SKM-1 treated with dmso at 0.1 percent for 144 hours (cell line): ENCODE measurements around the gene CHCHD6.

Source experiments
- DNase-seq: peaks from one replicate; lab custom pipeline; 2025; ENCODE audit not compliant: unreplicated experiment; lab: John Stamatoyannopoulos, UW

Gene CHCHD6

DNA sequence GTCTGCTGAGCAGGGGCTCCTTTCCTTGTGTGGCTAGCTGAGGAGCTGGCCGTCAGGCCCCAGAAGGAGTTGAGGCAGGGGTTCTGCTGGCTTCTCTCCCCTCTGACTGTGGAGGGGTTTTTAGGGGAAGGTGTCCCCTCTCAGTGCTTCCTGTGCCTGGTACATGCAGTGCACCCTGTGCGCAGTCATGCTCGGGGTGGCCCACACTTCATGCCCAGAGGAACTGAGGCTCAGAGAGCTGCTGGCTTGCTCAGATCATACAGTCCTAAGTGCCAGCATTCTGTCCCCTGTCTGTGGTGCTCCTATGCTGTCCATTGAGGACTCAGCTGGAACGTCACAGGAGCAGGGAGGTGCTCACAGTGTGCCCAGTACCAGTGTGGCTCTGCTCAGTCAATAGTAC is 211.0 kb downstream of the CHCHD6 start:
- DNase-seq: no peak

DNA sequence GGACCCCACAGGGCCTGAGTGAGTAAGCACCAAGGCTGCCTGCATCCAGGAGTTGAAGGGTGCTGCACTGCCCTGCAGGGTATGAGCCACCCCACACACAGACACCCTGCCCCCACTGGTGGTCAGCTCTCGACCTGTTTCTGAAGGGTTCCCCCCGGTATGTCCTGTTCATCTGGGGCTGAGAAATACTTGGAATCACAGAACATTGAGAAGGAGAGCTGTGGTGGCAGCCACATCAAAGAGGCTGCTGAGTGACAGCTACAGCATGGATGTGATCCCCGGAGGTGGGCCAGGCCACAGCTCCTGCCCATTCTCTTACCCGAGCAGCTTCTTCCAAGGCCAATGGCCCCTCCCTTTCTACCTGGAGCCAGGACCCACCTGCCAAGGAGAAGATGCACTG is 212.5 kb downstream of the CHCHD6 start:
- DNase-seq: no peak

DNA sequence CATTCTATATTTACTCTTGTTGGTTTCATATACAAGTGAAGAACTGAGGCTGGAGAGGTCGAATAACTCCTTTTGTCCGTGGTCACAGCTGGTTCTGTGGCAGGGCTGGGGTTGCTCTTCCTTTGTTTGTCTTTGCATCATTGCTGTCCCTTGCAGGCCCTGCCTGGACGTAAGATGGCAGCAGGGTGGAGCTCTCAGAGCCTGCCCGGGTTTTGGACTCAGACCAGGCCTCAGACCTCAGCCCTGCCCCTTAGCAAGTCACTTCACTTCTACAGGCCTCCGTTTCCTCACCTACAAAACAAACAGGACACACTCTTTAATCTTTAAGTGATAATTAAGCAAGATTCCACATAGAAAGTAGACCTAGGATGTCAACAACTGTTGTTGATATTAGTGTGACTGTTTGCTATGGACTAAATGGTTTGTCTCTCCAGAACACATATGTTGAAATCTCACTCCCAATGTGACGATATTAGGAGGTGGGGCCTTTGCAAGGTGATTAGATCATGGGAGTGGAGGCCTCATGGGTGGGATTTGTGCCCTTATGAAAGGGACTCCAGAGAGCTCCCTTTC is 213.3 kb downstream of the CHCHD6 start:
- no peak for DNase-seq

DNA sequence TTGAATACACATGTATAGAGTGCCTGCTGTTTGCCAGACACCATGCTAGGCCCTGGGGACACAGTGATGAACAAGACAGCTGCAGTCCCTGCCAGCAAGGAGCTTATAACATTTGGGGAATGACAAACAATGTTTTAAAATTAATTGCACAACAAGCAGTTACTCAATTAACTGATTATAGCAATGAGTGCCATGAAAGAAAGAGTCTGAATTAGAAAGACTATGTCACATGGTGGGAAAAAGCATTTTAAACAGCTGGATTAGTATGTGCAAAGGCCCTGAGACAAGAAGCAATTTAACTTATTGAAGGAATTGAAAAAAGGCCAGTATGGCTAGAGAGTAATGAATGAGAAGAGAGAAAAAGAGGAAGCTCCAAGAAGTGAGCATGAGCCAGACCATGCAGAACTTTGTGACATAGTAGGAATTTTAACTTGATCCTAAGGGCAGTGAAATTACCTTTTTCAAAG is 214.3 kb downstream of the CHCHD6 start:
- DNase-seq: no peak

DNA sequence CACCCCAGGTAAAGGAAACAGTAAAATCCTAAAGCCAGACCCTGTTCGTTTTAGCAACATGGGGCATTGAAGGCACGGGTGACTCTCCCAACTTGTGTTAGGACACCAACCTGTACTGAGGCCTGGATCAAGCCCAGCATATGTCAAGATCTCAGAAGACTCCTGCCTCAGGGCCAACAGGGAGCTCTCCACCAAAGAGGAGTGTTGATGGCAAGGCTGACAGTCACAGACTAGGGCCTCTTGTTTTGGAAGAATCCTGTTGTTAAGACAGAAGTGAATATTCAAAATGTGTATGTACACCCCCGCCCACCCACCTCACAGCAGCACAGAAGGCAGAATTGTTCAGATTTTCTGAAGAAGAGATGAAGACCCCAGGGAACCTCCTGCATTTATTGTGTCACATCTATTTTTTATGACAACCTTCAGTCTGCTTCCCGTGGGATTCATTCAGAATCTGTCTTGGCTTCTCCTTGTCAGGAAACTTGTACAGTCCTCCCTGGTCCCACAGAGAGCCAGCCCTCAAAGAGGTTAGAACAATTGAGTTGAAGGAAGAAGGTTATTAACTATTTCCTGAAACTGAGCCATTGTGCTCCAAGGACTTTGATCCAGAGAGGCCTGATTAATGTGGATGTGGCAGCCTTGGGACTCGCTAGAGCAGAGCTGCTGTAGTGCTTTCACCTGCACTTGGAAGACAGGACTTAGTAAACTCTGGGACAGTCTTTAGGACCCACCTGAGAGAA is 217.2 kb downstream of the CHCHD6 start:
- DNase-seq: no peak

DNA sequence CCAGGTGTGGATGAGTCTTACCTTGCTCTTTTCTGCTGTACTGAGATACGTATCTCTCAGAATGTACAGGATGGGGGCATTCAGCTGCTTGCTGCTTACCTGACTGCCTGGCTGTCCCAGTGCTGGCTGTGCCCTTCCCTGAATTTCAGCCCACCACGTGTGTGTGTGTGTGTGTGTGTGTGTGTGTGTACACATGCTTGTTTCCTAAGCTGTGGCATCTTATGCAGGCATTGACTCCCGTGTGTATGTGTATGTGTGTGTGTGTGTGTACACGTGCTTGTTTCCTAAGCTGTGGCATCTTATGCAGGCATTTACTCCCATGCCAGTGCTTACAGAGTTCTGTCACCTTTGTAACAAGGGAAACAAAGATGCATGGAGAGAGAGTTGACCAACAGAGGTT is 218.4 kb downstream of the CHCHD6 start:
- no peak for DNase-seq

DNA sequence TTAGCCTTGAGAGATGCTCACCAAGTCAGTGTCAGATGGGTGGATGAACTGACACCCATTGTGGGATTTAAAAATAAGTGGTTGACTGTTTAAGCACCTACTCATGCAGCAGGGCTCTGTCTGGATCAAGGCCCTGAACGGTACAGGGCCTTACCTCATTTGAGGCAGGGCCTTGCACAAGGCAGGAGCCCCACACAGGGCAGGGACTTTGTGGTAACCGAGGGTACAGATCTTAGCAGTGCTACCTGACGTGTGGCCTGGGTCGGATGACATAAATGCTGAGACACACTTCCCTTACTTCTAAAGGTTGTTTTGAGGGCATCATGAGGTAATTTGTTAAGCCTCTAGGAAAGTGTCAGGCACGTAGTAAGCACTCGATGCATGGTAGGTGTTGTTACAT is 219.4 kb downstream of the CHCHD6 start:
- DNase-seq: no peak

DNA sequence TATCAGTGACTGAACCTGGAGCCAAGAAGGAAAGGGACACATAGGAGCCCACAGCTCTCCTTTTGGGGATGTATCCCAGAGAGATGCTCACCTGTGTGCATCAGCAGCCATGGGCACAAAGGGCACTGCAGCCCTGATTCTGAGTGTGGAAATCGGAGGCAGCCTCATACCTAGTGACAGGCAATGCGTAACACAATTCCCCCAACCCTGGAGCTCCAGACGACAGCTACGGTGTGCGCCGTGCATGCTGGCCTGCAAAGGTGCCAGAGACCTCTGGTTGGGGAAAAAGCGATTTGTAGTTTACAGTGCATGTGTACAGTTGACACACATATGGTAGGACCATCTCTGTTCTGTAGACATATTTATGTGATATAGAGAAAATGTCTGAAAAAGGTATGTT is 219.9 kb downstream of the CHCHD6 start:
- no peak for DNase-seq

DNA sequence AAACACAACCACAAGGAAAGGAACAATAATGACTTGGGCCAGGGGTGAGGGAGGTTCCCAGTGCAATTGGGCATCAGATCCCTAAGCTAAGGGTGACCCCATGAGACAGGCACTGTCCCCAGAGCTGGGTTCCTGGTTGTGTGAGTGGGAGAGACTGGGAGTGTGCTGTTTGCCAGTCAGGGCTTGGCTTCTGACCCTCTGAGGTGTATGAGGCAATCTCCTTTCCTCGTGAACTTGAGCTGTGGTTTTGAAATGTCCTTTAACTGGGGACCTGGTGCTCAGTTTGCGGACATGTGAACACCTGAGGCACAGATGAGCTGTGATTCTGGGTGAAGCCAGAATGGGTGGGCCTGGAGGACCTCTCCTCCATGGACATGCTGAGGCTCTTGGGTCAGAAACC is 220.4 kb downstream of the CHCHD6 start:
- DNase-seq: no peak

DNA sequence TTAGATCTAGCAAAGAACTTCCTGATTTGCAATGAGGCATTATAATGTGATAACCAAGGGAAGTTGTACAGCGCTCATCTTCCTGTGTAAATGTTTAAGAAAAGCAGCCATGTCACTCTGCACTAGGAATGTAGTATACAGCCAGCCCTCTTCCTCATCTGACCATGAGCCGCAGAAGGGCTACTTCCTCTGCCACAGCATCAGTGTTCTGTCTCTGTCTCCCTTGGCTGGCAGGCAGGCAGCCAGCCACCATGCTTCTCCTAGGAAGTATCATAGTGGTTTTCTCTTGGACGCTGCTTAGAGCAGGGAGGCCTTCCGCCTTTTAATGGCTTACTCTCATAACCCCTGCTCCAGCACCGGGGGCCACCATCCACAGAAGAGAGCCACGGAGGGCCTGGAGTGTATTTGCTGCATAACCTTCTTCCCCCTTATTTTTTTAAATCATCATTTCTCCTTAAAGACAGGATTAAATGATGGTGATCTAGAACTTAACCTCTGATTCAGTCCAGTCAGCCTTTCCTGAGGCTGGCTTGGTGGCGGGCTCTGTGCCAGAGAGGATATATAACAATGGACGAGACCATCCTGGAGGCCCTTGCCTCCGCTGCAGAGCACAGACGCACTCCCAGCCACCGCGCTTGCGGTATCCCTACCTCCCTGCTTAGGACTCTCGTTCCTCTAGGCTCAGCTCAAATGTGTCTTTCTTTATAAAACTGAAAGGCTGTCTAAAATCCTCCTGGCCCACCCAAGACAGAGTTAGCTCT is 221.6 kb downstream of the CHCHD6 start:
- DNase-seq: peak; percentile 25

DNA sequence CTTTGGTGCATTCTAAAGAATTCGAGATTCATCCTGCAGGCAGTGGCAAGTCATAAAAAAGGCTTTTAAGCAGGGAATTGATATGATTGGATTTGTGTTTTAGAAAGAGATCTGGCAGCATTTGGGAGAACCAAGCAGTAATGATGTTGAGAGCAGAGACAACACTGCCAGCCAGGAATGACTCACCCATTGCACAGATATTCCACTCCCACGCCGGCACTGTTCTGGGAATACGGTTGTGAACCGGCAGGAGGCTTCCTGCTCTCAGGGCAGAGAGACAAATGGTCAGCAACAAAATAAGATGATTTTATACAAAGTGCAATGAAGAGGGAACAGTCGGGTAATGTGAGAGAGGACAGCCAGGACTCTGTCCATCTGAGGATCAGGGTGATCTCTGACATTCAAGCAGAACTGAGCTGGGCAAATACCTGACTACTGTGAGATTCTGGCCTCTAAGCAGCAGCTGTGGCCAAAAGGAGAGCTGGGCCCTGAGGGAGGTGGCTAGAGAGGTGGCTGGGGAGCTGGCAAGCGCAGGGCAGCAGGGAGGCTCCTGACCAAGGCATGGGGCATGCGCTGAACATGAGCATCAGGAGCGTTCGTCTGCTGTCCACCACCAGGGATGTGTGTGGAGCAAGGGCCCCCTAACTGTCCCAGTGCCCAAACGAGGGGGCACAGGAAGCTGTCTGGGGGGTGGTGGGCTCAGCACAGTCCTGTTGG is 222.8 kb downstream of the CHCHD6 start:
- DNase-seq: no peak

DNA sequence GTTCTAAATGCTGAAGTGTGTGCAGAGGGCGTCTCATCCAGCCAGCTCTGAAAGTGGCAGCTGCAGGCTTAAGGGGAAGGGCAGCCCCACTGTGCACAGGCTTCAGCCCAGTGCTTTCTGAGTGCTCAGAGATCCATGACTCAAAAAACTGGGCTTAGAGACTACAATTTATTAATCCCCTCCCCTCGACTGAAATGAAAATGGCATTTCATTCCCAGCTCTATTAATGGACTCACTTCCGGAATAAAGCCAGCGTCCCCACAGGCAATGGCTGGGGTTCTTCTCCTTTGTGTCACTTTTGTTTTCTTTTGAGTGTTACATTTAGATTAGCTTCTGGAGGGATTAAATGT is 223.3 kb downstream of the CHCHD6 start:
- DNase-seq: no peak

DNA sequence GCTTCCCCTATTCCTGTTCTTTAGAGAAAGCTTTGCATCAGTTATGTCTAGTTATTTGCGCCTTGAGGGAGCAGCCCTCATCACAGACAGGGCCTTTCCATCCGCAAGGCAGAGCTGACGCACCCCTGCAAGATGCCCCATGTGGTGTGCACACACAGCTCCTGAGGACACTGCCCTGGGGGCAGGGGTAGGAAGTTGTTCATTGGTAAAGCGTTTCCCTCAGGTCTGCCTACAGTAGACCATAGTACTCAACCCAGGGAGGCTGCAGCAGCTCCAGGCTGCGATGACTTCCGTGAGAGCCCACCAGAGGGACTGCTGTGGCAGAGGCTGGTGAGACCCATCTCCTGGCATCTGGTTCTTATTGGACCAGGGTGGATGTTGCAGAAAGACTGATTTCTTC is 223.8 kb downstream of the CHCHD6 start:
- no peak for DNase-seq

DNA sequence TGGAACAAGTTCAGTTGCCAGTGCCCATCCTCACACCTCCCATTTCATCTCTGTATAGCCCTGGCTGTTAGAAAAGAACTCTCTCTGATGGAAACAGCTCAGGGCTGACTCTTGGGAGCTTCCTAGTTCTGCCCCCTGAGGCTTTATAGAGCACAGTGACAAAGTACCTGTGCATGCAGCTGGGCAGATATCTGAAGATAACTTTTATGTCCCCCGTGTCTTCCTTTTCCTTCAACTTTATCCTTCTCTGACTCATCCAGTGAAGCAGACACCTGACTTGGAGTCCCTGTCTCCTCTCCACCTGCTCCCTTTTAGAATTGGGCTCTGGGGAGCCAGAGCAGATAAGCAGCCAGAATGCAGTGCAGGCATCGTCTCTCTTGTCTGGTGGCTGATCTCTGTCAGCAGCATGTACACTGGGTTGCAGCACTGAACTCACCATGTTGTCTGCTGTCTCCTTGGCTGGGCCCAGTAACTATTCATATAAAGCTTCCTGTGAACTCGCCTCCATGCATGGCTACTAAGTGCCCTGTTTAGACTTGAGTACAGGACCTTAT is 225.0 kb downstream of the CHCHD6 start:
- no peak for DNase-seq

DNA sequence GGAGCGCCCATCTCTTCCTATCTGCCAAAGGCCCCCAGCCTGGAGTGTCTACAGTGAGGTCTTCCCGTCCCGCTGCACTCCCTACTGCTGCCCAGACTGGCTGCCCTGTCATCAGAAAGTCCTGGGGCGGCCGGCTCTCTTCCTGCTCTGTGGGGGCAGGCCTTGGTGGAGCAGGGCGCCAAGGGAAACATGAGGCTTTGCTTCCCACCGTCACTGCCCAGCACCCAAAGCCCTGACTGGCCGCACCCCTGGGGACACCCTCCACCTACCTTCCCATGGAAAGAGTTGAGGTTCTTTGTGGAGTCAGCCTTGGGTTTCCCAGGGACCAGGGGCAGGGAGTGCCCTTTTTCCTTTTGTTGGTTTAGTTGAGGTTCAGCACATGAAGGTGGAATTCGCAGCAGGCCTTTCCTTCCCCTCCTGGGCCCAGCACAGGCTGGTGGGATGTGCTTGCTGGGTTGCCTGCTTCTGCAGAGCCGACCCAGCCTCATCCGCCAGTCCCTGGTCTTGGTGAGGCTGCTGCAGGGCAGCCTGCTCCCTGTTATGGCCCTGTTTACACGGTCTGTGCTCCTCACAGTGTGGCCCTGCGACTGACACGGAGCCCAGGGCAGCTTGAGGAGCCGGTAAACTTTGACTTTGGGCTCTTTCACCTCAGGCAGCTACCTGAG is 227.0 kb downstream of the CHCHD6 start:
- no peak for DNase-seq

DNA sequence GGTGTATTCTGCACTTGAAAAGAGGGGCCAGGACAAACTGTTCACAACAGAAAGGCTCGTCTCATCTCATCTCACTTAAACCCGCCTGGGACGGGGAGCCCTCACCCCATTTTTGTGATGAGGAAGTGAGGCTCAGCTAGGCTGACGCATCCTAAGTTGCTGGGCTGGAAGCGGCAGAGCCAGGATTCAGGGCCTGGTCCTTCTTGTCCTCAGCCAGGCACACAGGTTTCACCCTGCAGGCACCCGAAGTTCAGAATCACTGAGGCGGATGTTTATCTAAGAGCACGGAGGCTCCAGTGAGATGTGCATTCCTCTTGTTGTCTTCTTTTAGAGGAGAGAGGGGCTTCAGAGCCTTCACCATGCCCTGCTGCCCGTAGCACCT is 227.8 kb downstream of the CHCHD6 start:
- DNase-seq: no peak

DNA sequence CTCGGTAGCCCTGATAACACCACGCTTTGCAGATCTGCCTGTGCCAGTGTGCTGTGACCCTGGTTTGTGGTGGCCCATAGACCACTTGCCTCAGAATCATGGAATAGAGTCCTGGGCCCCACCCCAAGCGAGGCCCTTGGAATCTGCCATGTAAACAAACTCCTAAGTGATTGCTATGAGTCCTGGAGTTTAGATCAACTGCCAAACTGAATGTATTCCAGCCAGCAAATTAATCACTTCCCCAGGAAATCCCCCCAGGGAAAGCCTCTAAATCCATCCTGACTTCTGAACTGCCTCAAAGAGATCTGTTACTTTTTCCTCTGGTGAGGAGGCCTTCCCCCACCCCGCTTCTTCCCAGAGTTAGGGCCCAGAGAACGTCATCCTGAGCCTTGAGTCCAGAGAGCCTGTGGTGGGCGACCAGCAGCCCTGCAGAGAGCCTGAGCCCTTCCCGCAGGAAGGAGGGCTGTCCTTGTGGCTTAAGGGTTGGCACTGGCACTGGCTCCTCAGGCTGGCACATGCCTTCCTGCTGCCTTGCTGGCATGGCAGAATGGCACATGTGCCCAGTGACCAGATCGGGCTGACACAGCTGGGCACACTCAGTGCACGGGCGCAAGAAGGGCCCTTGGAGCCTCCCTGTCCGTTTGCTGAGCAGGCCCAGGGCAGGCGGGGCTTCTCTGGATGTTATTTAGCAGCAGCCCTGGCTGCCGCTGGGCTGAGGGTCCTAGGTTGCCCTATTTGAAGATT is 228.3 kb downstream of the CHCHD6 start:
- DNase-seq: no peak

DNA sequence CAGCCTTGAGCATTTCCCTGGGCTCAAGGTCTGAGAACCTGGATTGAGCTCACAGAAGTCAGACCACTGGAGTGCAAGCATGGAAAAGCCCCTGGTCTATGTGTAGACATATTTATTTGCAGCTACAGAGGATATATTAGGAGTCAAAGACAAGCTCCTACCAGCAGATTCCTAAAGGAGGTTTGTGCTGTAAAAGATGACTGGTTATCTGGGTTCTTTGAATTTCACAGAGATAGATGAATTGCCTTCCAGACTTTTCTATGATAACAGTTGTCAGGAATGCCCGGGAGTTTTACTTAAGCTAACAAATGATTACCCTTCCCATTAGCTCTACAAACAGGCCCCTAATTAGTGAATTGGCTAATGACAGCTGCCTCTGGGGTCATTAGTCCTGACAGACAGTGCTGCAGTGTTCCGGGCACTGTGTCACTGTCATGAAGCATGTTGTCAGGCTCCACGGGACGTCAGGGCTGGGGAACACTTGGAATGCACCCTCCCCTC is 230.0 kb downstream of the CHCHD6 start:
- DNase-seq: no peak

DNA sequence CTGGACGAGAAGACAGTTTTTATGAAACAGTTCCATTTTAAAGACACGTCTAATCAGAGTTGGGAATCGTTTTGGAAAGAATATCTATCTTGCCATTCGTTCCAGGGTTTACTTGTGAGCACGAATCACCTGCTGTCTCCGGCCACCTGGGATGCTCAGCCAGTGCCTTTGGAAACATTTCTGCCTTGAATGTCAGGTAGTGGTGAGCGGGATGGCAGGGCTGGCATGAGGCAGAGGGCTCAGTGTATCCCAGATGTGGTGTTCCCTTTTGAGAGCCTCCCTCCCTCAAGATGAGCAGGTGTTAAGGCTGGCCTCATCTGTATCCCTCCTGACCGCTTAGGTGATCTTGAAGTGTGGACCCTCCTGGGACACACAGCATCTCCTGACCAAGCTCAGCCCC is 231.0 kb downstream of the CHCHD6 start:
- no peak for DNase-seq
